K562 (cell line): Measurements from ENCODE around the gene MED14. TPM values are rescaled to one million over a fixed set of nuclear protein-coding genes. Genes with fewer than 3 reads are reported as not detected.

Experiments
- ATAC-seq: fragments of 200-7000 bp; cut with Tn5 transposase; 3 replicates; pipeline ENCODE4 v1.9.1; 2020; ENCODE audit warnings: moderate library complexity
- BruUV-seq: library from RNA; stranded (reverse); fragments of 400-500 nt; replicated peaks from 2 replicates; lab custom pipeline; 2021; lab: Mats Ljungman, UMichigan
- CTCF ChIA-PET: fragments of 300-600 bp; formaldehyde crosslinking; extraction: SDS; loops from one replicate; lab custom pipeline; 2021; ENCODE audit warnings: low intra/inter-chr PET ratio; lab: Yijun Ruan, JAX
- POLR2A ChIA-PET: fragments of 300-600, 350-650 bp; sonication (Branson Sonifier 250); formaldehyde crosslinking; extraction: SDS; loops from one replicate; lab custom pipeline; 2021; ENCODE audit warnings: antibody characterized with exemption, inconsistent platforms; lab: Yijun Ruan, JAX
- DNase-seq, 4 experiments: peaks; one replicate each; pipeline versions ENCODE4 v3.0.0 to v3.0.0-alpha.2; 2011 to 2018; ENCODE audit warnings: low spot score in 3 of 4, mixed read lengths in 3 of 4; ENCODE audit errors: extremely low read depth in 1 of 4
- FAIRE-seq: peaks from 2 replicates; lab custom pipeline; 2011; peaks lifted over from hg19 to GRCh38; lab: Jason Lieb, UNC
- H2AFZ ChIP-seq: 2 replicates; pipeline ENCODE4 v1.6.0; 2011; ENCODE audit warnings: low read depth, low read length, control low read depth, inconsistent platforms
- H3K27ac ChIP-seq: fragments of 200-600 bp; 3 replicates; pipeline ENCODE4 v1.8.0; 2011; ENCODE audit warnings: low read depth, mild to moderate bottlenecking, control low read depth, inconsistent platforms, low read length, moderate library complexity, mixed read lengths; ENCODE audit errors: extremely low read depth
- H3K27me3 ChIP-seq, 2 experiments: fragments of 300-600 bp in 1 of 2; 2 replicates in 1 of 2; 3 replicates in 1 of 2; pipeline versions ENCODE4 v1.6.0 to v1.8.0; 2011; ENCODE audit warnings: inconsistent platforms in 2 of 2, low read length in 2 of 2, mild to moderate bottlenecking in 1 of 2, mixed read lengths in 1 of 2, moderate library complexity in 1 of 2; ENCODE audit not compliant: control insufficient read depth in 2 of 2, insufficient read depth in 2 of 2
- H3K36me3 ChIP-seq: fragments of 300-600 bp; 3 replicates; pipeline ENCODE4 v1.8.0; 2011; ENCODE audit warnings: mild to moderate bottlenecking, low read length, inconsistent platforms; ENCODE audit not compliant: control insufficient read depth, insufficient read depth
- H3K4me1 ChIP-seq, 2 experiments: fragments of 200-600 bp in 1 of 2; replicated peaks in 1 of 2; 2 replicates in 1 of 2; 3 replicates in 1 of 2; pipeline versions ENCODE4 v1.5.1 to v1.8.0; 2011; ENCODE audit warnings: inconsistent platforms in 2 of 2, low read length in 2 of 2, mild to moderate bottlenecking in 1 of 2, mixed read lengths in 1 of 2, moderate library complexity in 1 of 2; ENCODE audit not compliant: control insufficient read depth in 2 of 2, insufficient read depth in 2 of 2
- H3K4me2 ChIP-seq: 2 replicates; pipeline ENCODE4 v1.6.1; 2011; ENCODE audit warnings: low read length, control low read depth, inconsistent platforms, mixed read lengths; ENCODE audit not compliant: insufficient read depth
- H3K4me3 ChIP-seq: fragments of 200-600 bp; sonication (generic), shearing (Covaris generic); 2 replicates; pipeline ENCODE4 v1.5.1; 2016; ENCODE audit warnings: control low read depth, inconsistent platforms
- H3K79me2 ChIP-seq: fragments of 200-600 bp; 3 replicates; pipeline ENCODE4 v1.8.0; 2011; ENCODE audit warnings: low read length, inconsistent platforms; ENCODE audit not compliant: control insufficient read depth, insufficient read depth
- H3K9ac ChIP-seq, 2 experiments: 2 replicates each; pipeline versions ENCODE4 v1.6.0 to v1.6.1; 2011; ENCODE audit warnings: low read depth in 2 of 2, low read length in 2 of 2, control low read depth in 1 of 2, inconsistent platforms in 1 of 2, mild to moderate bottlenecking in 1 of 2, mixed read lengths in 1 of 2; ENCODE audit not compliant: insufficient read depth in 1 of 2
- H3K9me1 ChIP-seq: one replicate; pipeline ENCODE4 v1.6.0; 2011; ENCODE audit warnings: inconsistent platforms, mild to moderate bottlenecking, low read length, moderate library complexity; ENCODE audit not compliant: control insufficient read depth, insufficient read depth
- H3K9me3 ChIP-seq: replicated peaks from 2 replicates; pipeline ENCODE4 v1.5.1; 2011; ENCODE audit warnings: low read depth, low read length, inconsistent platforms; ENCODE audit not compliant: control insufficient read depth, insufficient read depth
- H4K20me1 ChIP-seq: replicated peaks from 2 replicates; pipeline ENCODE4 v1.6.1; 2011; ENCODE audit warnings: low read length, inconsistent platforms, mixed read lengths; ENCODE audit not compliant: control insufficient read depth, insufficient read depth
- ATF6 ChIP-seq: sonication (generic); formaldehyde crosslinking; IDR thresholded peaks from 2 replicates; pipeline ENCODE4 v1.4.0; 2020; ENCODE audit warnings: mild to moderate bottlenecking, missing genetic modification reagents
- ILK ChIP-seq: fragments of 450-650 bp; IDR thresholded peaks from 2 replicates; pipeline ENCODE4 v1.6.1; 2016; ENCODE audit warnings: missing genetic modification characterization, low read depth, mild to moderate bottlenecking, missing compliant biosample characterization, moderate library complexity, borderline replicate concordance
- SIRT6 ChIP-seq: IDR thresholded peaks from one replicate; pipeline ENCODE4 v1.6.1; 2012; ENCODE audit warnings: low read depth, mild to moderate bottlenecking, control low read depth, inconsistent platforms, low read length, moderate library complexity
- WGBS: fragments of 100-300 bp; shearing (Covaris generic); methylation state at CpG from one replicate; pipeline ENCODE4 v1.1.6; 2016; ENCODE audit warnings: low coverage, mixed read lengths; ENCODE audit not compliant: insufficient coverage; ENCODE audit errors: missing lambda C conversion rate; 5-methylcytosine and 5-hydroxymethylcytosine counted together
- in situ Hi-C: fragments of 300-500 bp; cut with MboI; formaldehyde crosslinking; loops from 4 replicates; pipeline ENCODE4 v1.15.0; 2018; ENCODE audit warnings: inconsistent platforms, mixed read lengths
- intact Hi-C: fragments of 100-400 bp; cut with micrococcal nuclease; formaldehyde crosslinking; loops from 2 replicates; pipeline ENCODE4 v1.14.2; 2022
- polyA plus RNA-seq, 8 experiments: library from polyadenylated mRNA; depleted of rRNA in 4 of 8; stranded (reverse) in 5 of 8; unstranded in 3 of 8; fragments of >200 nt; fragmentation: Nextera tagmentation in 2 of 8; fragmentation: Illumina TruSeq in 1 of 8; extraction: Ambion mirVana in 2 of 8; extraction: Trizol in 1 of 8; gene quantifications; 2 replicates each; pipeline versions ENCODE4 v1.2.1 to v1.2.3, GENCODE V29; 2011 to 2014; ENCODE audit warnings: inconsistent platforms in 1 of 8, missing spikeins in 1 of 8
- total RNA-seq, 7 experiments: library from RNA; depleted of rRNA in 6 of 7; stranded (reverse); fragments of >200 nt in 6 of 7; fragmentation: Illumina TruSeq in 2 of 7; extraction: Trizol in 2 of 7; gene quantifications; 2 replicates each; pipeline versions ENCODE4 v1.2.1 to v1.2.3, GENCODE V29; 2011 to 2021; ENCODE audit warnings: low replicate concordance in 1 of 7
- TF ChIP-seq, protein P1 (sequence below): fragments of 450-650 bp; formaldehyde crosslinking; IDR thresholded peaks from 2 replicates; pipeline ENCODE4 v1.4.0; 2022; ENCODE audit warnings: mild to moderate bottlenecking, moderate library complexity

MED14 gene
- total and polyA plus RNA-seq, 9 of the 15 experiments (the other 6 are each of a cell fraction or from before 2014, with no cell fraction given) = 9.2 to 35.3 (median 18.7) TPM

GRCh38 chrX:40720339-40720738 is 15.0 kb downstream of the MED14 start:
- TF ChIP-seq SIRT6 (no peak), ILK (tag) (no peak), ATF6 (CRISPR knock-in tag) (no peak)
- TF ChIP-seq, protein P1, sequence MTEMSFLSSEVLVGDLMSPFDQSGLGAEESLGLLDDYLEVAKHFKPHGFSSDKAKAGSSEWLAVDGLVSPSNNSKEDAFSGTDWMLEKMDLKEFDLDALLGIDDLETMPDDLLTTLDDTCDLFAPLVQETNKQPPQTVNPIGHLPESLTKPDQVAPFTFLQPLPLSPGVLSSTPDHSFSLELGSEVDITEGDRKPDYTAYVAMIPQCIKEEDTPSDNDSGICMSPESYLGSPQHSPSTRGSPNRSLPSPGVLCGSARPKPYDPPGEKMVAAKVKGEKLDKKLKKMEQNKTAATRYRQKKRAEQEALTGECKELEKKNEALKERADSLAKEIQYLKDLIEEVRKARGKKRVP (CRISPR knock-in tag) = no peak
- Histone ChIP-seq H2AFZ (no peak overlapping the region), H3K36me3 (peaks cover 16% of the 10 kb centered on the region; the same call in 2 of the 3 replicates), H4K20me1 (no peaks in the 10 kb centered on the region), H3K27ac (no peak overlapping the region; the same call in 2 of the 3 replicates), H3K4me3 (no peak overlapping the region), H3K9ac (no peak overlapping the region), H3K27me3 (no peaks in the 10 kb centered on the region), H3K4me1 (no peaks in the 10 kb centered on the region; a peak in 1 of 5 replicates), H3K9me3 (no peaks in the 10 kb centered on the region), H3K9me1 (no peaks in the 10 kb centered on the region), H3K4me2 (no peak overlapping the region), H3K79me2 (peaks cover 34% of the 10 kb centered on the region)
- WGBS = 96% methylated on average over 4 of the region's 4 CpGs
- in situ Hi-C loops = no loop called here
- intact Hi-C loops = no loop called here
- ChIA-PET POLR2A (no interaction called here), CTCF (no interaction called here)
- BruUV-seq = no TSS peak
- 0 out of 3 replicates have a peak, but pooled peaks have one; percentile 28 for ATAC-seq
- no peak for FAIRE-seq
- no peak for DNase-seq
